Dedifferentiated amniotic fluid mesenchymal stem cell (primary cell): ENCODE measurements around the gene VILL.
A peak's percentile ranks its signal among the peaks of the same experiment; 100 is the strongest.
"Not testable (repeated sequence)": the region's sequence is repeated elsewhere in the genome, so short reads cannot be mapped to it uniquely, and the experiment has no call there.

Experiments used
- DNase-seq: peaks from one replicate; pipeline ENCODE4 v3.0.0-alpha.2; 2016; ENCODE audit errors: extremely low spot score

VILL gene

DNA sequence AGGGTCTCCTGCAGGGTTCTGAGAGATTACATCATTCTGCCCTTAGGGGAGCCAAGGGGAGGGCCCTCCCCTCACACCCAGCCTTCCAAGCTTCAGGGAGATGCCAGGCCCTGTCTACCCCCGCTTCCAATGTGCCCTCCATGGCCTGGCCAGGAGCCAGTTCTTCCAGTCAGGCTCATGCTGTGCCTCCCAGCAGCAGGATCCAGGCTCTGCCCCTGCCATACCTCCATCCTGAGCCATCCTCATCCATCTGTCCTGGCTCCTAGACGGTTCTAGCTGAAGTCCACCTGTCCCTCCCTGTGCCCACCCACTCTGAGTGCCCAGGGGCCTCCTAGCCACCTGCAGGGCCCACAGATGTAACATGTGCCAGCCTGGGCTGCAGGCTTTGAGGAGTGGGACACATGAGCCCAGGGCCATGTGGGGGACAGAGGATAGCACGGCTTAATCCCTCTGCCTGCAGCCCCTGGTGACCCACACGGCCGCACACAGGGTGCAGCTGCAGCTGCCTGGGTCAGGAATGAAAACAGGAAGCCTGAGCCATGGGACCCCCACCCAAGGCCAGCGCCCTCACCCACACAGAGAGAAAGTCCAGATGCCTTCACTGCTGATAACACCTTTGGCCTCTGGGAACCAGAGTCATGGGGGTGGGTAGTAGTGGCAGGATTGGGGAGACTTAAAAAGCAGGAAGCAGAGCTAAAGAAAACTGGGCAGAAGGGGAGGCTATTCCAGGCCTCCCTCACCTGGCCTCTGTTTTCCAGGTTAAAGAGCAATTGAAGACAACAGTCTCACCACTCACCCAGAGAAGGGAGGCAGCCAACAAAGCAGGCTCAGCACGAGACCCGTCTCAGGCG, 27.1 kb downstream of the VILL start:
- DNase-seq, result no peak

DNA sequence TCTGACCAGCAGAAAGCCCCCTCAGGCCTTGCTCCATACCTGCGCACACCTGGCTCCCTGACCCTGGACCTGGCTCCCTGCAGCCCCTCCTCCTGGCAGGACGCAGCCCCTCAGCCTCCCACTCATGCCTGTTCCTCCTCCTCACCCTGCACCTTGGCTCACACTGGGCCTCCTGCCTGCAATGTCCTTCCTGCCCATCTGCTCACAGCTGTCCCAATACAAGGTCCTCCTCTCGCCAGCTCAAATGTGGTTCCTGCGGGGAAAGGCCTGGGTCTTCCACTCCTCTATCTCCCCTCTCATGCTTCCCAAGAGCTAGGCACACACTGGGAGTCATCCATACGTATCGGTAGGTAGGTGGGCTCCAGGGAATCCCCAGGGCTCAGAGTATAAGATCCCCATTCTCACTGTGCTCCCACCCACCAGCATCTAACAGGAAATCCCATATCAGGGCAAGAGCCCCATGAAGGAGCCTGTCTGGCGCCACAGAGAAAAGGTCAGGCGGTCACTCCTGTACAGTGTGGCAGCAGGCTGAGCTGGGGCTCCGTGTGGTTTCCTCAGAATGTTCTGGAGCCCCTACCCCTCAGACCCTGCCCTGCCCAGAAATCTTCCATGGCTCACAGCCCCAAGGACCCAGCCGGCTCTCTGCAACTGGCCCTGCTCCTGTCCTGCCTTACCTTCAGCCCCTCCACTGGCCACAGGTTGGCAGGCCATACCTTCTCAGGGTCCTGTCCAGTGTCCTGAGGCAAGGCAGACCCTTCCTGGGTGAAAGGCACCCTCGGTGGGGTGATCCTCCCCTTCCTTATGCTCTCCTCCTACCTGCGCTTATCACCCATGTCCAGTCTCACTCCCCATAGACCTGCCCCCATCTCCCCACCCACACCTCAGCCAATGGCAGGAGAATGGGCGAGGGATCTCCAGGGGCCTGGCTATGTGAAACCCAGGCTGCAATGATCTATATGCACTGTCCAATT, 28.0 kb downstream of the VILL start:
- no peak for DNase-seq

DNA sequence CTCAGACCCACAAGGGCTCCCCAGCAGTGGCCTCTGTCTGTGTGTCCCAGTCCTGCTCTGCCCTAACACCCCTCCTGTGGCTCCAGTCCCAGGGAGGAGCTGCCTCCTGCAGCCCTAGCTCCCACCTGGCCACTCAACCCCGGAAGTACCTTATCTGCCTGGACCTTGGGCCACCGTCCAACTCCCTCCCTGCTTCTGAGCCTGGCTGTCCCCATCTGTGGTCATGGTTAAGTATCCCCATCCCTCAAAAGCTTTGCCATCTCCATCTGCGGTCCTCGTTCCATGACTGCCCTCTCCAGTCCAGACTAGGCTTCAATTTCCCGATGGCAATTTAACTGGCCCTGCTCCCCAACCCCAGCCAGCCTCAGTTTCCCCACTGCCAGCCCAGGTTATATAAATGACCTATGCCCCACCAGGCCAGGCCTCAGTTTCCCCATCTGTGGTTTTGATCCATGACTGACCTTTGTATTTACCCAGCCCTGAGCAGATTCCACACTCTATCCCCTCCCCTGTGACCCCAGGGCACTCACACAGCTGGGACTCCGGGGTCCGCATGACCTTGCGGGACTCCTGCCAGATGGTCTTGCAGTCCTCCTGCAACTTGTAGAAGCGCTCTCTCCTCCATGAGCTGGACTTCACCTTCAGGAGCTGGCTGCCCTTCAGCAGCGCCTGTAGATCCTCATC, 29.2 kb downstream of the VILL start:
- DNase-seq, result no peak

DNA sequence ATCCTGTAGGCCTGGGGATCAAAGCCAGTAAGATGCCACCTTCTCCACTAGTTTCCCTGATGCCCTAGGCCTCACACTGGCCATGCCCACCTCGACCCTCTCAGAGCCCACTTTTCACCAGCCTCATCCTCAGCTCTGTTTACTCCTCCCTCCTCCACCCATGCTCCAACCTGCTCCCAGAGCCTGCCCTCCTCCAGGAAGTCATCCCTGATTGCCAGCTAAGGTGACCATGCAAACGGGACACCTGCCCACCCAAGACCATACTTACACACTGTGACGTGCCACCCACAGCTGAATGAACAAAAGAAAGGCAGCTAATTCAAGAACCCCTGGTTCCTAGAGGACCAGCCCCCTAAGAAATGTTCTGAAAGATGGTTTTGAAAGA, 29.7 kb downstream of the VILL start:
- DNase-seq, result no peak

DNA sequence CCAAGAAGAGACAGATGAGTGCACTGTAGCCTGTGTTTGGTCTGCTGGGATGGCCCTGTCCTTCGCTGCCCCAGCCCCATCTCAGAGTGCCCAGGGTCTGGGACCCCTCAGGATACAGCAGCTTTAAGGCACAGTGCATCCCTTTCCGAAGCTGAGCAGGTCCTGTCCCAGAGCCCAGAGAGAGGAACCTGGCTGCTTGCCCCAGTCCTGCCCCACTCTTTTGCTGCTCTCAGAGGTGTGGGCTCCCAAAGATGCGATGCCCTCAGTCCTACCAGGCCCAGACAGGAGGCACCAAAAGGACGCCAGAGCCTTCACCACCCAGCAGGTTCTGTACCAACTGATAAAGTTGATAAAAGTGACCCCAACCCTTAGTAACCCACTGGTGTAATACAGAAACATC, 30.6 kb downstream of the VILL start:
- DNase-seq, result no peak

DNA sequence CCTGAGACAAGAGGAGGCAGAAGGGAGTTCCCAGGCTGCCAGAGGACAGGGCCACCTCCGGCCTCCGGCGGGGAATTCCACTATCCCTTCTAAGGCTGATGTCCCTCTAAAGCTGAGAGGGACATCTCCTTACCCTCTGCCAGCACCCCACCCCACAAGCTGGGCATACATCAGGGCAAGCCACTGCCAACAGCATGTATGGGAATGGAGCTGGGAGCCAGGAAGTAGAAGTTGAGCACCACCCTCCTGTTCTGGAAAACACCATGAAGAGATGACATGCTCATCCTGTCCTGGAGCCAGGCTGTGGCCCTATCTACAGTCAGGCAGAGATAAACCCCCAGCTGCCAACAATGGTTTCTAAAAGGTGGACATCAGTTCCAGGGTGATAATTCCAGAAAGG, 31.7 kb downstream of the VILL start:
- DNase-seq, result no peak

DNA sequence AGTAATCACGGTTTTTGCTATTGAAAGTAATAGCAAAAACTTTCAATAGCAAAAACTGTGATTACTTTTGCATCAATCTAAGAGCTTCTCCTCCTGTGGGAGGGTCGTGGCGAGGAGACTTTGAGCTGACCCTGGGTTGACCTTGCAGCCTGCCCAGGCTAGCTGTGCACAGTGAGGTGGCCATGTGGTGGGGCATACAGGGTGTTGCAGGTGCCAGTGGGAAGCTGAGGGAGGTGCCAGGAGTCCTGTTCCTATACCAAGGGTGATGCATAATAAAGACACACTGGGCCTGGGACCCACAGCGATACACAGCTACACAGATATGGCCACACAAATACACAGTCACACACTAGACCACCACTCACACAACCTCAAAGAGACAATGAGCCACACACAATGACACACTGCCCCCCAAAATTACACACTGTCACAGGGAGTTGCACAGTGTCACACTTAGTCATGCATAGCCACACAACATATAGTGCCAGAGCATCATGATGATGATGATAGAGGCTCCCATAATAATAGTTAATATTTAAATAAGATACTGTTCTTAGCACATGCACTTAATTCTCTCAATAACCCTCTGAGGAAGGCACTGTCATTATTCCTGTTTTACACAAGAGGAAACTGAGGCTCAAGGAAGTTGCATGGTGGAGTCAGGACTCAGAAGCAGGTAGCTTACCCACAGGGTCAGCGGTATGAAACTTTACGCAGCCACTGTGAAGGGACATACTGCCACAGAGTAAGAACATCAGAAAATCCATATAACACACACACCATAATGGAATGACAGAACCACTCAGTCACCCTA, 32.5 kb downstream of the VILL start:
- DNase-seq, result no peak

DNA sequence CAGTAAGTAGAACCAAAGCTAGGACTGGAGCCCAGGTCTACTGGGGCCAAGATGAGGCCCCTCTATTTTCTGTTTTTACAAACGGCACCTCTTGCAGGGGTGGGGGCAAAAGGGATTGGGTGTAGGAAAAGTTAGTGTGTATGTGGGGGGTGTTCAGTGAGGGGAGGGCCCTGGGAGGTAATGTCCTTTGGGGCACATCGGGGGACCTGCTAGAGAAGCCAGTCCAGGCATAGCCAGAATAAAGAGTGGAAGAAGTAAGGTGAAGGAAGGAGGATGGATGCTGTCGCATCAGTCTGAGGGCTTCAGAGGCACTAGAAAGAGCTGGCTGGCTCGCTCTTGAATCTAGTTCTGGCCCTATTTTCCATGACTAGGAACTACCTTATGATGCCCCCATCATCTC, 36.3 kb downstream of the VILL start:
- no peak for DNase-seq

DNA sequence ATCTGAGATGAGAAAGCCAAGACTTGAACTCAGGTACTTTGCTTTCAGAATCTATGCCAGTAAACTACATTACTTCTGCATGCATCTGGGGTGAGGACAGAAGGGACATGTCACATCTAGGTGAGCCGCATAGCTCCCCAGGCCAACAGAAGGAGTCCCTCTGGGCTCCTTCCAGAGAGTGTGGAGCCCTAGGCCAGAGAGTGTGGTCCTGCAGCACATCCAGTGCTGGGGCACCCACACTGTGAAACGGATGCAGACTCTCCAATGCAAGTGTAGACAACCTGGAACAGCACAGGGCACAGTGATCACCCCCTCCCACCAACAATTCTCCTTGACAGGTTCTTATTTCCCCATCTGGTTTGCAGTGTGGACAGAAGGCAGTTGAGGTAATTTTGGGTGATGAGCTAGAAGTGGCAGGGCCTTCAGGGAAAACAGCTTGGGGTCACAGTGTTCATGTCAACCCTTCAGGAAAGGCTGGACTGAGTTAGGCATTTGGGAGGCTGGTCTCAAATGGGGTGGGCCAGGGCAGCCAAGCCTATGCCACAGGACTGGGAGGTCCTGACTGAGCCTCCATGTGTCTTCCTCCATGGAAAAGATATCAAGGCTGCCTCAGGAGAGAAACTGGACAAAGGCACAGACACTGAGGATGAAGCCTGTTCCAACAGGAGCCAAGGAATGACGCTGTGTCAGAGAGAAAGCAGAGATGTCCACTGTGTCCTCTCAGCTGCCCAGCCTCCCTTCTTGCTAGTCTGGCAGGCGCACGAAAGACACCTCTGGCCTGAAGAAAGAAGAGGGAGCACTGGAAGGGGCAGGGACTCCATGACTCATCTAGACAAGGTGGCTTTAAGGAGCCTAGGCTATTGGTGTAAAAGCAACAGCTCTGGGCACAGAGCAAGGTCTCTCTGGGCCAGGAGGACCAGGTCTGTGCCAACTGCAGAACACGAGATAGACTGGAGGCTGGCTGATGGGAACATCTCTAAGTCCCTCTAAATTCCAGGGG, 37.2 kb downstream of the VILL start:
- DNase-seq, result no peak

DNA sequence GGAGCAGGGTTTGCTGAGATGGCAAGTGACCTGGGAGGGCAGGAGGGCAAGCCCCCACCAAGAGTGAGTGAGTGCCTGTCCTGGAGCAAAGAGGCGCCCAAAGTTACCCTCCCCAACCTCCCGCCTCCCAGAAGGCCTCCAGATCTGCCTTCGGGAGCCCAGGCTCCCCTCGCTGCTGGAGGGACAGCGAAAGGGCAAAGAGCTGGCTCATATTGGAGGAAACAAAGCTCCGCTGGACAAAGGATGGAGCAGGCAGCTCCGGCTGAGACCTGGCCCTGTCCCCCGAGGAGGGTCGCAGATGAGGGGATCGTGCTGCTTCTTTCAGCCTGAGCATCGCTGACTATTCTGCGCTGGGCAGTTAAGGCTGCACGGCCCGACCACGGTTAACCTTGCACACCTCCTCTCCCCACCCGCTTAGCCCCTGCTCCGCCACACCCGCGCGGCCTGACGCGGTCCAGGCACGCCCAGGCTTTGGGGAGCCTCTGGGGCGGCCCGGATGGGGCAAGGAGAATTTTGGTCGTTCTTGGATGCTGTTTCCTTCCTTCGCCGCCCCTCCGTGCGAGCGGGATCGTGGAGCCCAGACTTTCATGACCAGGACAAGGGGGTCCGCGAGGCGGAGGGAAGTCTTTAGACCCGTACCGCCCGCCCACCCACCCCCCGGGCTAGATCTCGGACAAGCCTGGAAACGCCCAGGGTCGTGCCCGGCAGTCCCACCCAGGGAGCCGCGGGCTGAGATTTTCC, 38.2 kb downstream of the VILL start:
- DNase-seq, result no peak

DNA sequence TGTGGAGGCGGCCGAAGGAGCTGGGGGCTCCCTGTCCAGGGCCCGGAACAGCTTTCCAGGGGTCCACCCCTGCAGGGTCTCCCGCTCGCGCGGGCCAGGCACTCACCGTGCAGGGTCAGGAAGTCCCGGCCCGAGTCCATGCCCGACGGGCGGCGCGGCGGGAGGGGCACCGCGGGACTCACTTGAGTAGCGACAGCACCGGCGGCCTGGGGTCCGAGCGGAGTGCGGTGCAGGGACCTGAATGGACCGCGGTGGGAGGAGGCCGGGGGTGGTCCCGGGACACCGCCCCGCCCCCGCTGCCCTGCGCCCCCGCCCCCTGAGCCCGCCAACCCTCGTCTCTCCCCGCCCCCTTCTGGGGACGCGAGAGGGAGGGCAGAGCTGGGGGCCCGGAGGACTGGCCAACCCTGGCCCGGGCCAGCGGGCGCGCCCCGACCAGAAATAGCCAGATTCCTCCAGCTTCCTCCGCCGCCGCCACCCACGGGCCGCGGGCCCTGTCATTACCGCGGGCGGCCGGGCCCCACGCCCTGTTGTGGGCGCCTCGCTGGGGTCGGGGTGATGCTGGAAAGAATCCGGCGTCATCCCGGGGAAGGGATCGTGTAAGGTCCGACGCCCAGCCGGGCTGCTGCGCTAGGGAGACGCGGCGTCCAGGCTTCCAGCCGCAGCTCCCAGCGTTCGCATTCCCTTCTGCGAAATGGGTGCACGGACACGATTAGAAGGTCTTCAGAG, 39.0 kb downstream of the VILL start, which contains the start of gene PLCD1:
TSS of gene PLCD1 (minus strand) at position 243 of the 726 bp plus-strand sequence. CDS start at position 140, 103 bp downstream.
- DNase-seq, result peak; percentile 42

DNA sequence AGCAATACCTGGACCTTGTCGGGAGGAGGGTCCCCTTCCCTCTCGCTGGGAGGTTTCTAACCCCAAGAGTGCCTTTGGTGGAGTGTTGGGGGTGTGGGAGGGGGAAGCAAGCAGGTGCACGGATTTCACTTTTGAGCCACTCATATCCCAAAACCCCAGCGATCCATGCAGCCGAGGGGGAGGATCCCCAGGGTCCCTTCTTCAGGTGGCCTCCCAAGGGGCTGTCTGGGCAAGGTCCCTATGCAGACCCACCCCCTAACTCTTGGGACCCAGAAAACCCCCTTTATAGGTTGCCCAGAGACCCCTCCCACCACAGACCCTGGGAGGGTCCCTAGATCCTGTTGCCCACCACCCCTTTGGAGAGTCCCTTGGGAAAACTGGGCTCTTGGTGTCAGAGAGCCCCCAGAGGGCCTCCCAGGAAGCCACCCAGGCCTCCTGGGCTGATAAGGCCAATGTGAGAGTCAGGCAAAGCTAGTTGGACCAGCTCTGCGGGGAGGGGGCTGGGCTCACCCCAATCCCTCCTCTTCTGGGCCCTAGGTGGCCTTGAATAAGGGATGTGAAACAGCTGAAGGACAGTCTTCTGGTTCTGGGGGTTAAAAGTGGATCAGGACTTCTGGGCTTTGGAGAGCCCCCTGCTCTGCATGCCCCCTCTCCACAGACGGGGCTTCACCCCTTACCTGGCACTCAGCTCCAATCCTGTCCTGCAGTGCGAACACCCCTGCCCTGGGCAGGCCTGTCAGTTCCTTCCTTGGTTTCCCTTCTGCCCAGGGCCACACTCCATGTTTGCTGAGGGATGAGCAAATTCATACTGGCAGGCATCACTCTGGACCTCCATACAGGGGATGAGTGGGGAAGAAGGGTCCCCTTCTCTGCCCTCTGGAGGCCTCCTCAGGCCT, 39.8 kb downstream of the VILL start:
- no peak for DNase-seq

DNA sequence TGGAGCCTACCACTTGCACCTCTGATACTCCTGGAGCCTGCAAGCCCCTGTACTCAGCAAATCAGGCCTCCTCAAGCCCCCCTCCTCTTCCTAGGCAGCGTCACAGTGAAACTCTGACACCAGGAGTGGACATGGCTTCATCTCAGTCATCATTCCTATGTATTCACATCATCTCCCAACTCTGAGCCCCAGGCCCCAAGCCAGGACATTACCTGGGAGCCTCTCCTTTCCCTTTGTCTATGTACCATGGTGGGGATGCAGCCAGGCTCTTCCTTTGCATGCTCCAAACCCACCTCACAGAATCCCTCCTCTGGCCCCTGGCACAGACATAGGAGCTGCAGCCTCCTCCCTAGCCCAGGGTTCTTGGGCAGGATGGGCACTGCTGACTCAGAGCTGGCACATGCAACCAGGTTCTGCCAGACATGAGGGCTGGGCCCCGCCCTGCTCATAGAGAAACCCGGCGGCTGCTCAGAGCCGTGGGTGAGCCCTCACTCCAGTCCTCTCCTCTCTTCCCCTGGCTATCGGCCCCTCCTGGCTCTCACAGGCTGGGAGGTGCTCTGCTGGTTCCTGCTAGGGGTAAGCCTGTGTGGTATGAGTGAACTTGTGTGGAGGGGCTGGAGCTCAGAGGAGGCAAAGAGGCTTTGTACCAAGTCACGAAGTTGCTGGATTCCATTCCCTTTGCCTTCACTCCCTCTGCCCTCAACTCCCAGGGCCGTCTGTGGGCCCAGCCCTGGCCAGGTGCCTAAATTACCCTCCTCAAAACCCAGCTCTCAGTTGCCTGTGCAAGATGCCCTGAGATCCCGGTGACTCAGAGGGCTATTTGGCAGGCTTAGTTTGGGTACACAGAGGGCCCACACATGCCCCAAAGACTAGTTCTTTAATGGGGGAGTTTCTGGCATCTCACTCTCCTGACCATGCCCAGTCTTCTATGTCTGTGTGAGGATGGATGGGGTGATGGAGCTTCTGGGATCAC, 40.7 kb downstream of the VILL start:
- DNase-seq, result peak; percentile 27

DNA sequence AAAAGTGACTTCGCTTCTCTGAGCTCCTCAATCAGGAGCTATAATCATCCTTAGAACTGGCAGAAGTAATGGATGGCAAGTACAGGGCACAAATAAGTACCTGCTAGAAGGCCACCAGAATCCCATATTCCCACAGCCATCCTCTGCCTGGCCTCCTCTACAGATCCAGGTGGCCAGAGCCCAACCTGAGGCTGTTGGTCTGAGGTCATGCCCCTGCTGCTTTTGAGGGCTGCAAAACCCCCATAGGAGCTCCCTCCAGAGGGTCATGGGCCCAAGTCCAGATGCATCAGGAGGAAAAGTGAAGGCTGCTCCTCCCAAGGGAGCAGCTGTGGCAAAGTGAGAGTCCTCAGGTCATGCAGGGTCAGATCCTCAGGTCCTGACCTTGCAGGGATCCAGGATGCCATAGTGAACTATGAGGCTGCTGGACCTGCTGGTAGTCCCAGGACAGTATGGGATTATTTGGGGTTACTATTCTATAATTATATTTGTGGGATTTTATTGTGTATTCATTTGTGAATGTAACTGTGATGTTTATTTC, 41.8 kb downstream of the VILL start:
- DNase-seq, result no peak

DNA sequence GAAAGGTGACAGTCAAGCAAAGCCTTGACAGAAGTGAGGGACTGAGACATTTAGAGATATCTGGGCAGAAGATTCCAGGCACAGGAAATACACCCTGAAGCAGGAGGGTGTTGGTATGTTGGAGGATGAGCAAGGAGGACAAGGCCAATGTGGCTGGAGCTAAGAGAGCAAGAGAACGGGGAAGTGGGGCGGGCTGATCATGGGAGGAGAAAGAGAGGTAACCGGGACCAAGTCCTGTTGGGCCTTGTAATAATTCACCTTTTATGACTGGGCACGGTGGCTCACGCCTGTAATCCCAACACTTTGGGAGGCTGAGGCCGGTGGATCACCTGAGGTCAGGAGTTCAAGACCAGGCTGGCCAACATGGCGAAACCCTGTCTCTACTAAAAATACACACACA, 43.0 kb downstream of the VILL start:
- DNase-seq, result not testable (repeated sequence)

DNA sequence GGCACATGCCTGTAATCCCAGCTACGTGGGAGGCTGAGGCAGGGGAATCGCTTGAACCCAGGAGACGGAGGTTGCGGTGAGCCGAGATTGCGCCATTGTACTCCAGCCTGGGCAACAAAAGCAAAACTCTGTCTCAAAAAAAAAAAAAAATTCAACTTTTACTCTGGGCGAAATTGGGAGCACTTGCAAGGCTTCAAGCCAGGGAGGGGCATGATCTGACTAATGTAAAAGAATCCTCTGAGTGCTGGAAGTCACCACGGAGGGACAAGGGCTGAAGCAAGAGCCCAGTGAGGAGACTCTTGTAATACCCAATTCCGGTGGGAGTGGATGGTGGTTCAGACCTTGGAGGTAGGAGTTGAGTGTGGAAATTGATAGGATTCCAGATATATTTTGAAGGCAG, 43.7 kb downstream of the VILL start:
- DNase-seq, result not testable (repeated sequence)
